ENCODE results near the gene HOXA6.

- TF ChIP-seq POLR2A (IDR thresholded peaks at IDR 0.05; ENCODE audit: low read depth, low read length) (no peak), CTCF (conservative IDR thresholded peaks at IDR 0.05; ENCODE audit: low read depth, low read length) (no peak)
Measured at GRCh38 chr7:27164367-27165088, 17.0 kb upstream of the HOXA6 start.
